Superior temporal gyrus (tissue), 1 donor: ENCODE data around the gene SORT1.

Experiments used
- DNase-seq: peaks from one replicate; pipeline ENCODE4 v3.0.0-alpha.2; 2016; ENCODE audit errors: extremely low spot score

The SORT1 gene

GRCh38 chr1:109262231-109263055 is 135.3 kb downstream of the SORT1 start:
- no peak for DNase-seq

GRCh38 chr1:109261578-109261977 is 136.1 kb downstream of the SORT1 start:
- DNase-seq: no peak

GRCh38 chr1:109261006-109261405 is 136.7 kb downstream of the SORT1 start:
- DNase-seq: no peak

- DNase-seq: no peak
These were observed 137.8 kb downstream of the SORT1 start for GRCh38 chr1:109259674-109260557.
